ENCODE measurements around the gene HOXC4.
"Not testable (repeated sequence)": the region's sequence is repeated elsewhere in the genome, so short reads cannot be mapped to it uniquely, and the experiment has no call there.

DNA sequence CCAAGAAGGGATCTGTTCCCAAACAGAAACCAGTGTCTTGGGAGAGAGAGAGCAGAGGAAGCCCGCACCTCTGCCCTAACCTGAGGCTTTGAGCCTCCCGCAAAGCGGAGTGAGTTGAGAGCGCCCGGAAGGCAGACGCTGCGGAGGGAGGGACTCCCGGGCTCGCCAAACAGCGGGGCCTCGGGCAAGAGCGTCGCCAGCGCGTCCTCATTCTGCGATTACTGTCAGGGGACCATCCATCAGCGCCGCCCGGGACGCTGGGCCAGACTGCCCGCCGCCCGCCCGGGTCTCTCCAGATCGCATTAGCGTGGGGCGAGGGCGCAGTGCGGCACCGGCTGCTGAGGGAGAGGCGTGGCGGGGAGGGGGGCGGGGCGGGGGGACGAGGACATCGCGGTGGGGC is 36.7 kb downstream of the HOXC4 start:
- TF ChIP-seq POLR2A (IDR thresholded peaks at IDR 0.05; ENCODE audit: low read depth); EP300 (IDR thresholded peaks at IDR 0.05): not testable (repeated sequence)
- TF ChIP-seq, protein P1, sequence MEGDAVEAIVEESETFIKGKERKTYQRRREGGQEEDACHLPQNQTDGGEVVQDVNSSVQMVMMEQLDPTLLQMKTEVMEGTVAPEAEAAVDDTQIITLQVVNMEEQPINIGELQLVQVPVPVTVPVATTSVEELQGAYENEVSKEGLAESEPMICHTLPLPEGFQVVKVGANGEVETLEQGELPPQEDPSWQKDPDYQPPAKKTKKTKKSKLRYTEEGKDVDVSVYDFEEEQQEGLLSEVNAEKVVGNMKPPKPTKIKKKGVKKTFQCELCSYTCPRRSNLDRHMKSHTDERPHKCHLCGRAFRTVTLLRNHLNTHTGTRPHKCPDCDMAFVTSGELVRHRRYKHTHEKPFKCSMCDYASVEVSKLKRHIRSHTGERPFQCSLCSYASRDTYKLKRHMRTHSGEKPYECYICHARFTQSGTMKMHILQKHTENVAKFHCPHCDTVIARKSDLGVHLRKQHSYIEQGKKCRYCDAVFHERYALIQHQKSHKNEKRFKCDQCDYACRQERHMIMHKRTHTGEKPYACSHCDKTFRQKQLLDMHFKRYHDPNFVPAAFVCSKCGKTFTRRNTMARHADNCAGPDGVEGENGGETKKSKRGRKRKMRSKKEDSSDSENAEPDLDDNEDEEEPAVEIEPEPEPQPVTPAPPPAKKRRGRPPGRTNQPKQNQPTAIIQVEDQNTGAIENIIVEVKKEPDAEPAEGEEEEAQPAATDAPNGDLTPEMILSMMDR (IDR thresholded peaks at IDR 0.05) = not testable (repeated sequence)
